Ascending aorta (tissue), 2 donors: Measurements from ENCODE around the gene FAF1. TPM values are rescaled to one million over a fixed set of nuclear protein-coding genes. Genes with fewer than 3 reads are reported as not detected.

Experiments
- DNase-seq, 2 donors: peaks; one replicate each; pipeline ENCODE4 v3.0.0-alpha.2; 2019; ENCODE audit warnings: low spot score in 2 of 2
- H3K27ac ChIP-seq, 2 donors: fragments of 200-600 bp; sonication (generic); one replicate each; pipeline ENCODE4 v1.5.1; 2016 to 2017; ENCODE audit warnings: mild to moderate bottlenecking in 1 of 2
- H3K27me3 ChIP-seq: fragments of 200-600 bp; sonication (generic); one replicate; pipeline ENCODE4 v1.5.1; 2017
- H3K36me3 ChIP-seq, 2 donors: fragments of 200-600 bp; sonication (generic); one replicate each; pipeline ENCODE4 v1.5.1; 2016
- H3K4me1 ChIP-seq, 2 donors: fragments of 200-600 bp; sonication (generic); one replicate each; pipeline ENCODE4 v1.5.1; 2016 to 2017; ENCODE audit warnings: mild to moderate bottlenecking in 1 of 2
- H3K4me3 ChIP-seq, 2 donors: fragments of 200-600 bp; sonication (generic); one replicate each; pipeline ENCODE4 v1.5.1; 2016 to 2017; ENCODE audit warnings: mild to moderate bottlenecking in 1 of 2
- H3K9me3 ChIP-seq, 2 donors: fragments of 200-600 bp; sonication (generic); one replicate each; pipeline ENCODE4 v1.5.1; 2016
- CTCF ChIP-seq, 3 experiments: fragments of 200-600 bp in 2 of 3; fragments of 450-650 bp in 1 of 3; sonication (generic) in 2 of 3; IDR thresholded peaks; one replicate each; pipeline ENCODE4 v1.5.1; 2016 to 2019; ENCODE audit warnings: antibody characterized with exemption in 3 of 3, mild to moderate bottlenecking in 1 of 3, moderate library complexity in 1 of 3
- intact Hi-C: fragments of 100-400 bp; cut with DNase I; formaldehyde crosslinking; loops from one replicate; pipeline ENCODE4 v1.15.1; 2023
- total RNA-seq: library from RNA; depleted of rRNA; stranded (reverse); fragments of >200 nt; gene quantifications from one replicate; pipeline ENCODE4 v1.1.0, GENCODE V29; 2016

Gene FAF1
- total RNA-seq, 1 donor from 2014 or later, result 16.4 TPM

DNA sequence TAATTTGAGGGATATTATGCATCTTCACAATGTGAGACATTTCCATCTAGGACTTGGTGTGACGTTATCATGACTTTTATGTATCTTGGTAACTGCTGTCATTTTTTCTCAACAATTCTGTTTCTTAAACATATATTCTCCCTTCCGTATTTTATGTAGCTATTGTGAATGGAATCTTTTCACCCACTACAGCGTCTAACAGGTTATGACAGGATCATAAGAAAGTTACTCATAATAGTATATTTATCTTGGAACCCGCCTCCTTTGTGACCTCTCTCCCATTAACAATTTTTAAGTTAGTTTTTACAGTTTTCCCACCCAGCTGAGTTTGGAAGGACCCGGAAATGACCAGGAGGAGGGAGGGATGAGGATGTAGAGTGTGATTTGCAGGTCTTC lies 530.1 kb downstream of the FAF1 start:
- Histone ChIP-seq H3K9me3 (no peaks in the 10 kb centered on the region), H3K36me3 (no peaks in the 10 kb centered on the region), H3K27me3 (peaks cover 41% of the 10 kb centered on the region), H3K4me1 (peaks cover 5 to 14% of the 10 kb centered on the region in 2 donors), H3K27ac (no peak overlapping the region), H3K4me3 (no peak overlapping the region)
- TF ChIP-seq CTCF (IDR thresholded peaks at IDR 0.05), result no peak
- DNase-seq, result no peak
- intact Hi-C loops, result no loop called here

DNA sequence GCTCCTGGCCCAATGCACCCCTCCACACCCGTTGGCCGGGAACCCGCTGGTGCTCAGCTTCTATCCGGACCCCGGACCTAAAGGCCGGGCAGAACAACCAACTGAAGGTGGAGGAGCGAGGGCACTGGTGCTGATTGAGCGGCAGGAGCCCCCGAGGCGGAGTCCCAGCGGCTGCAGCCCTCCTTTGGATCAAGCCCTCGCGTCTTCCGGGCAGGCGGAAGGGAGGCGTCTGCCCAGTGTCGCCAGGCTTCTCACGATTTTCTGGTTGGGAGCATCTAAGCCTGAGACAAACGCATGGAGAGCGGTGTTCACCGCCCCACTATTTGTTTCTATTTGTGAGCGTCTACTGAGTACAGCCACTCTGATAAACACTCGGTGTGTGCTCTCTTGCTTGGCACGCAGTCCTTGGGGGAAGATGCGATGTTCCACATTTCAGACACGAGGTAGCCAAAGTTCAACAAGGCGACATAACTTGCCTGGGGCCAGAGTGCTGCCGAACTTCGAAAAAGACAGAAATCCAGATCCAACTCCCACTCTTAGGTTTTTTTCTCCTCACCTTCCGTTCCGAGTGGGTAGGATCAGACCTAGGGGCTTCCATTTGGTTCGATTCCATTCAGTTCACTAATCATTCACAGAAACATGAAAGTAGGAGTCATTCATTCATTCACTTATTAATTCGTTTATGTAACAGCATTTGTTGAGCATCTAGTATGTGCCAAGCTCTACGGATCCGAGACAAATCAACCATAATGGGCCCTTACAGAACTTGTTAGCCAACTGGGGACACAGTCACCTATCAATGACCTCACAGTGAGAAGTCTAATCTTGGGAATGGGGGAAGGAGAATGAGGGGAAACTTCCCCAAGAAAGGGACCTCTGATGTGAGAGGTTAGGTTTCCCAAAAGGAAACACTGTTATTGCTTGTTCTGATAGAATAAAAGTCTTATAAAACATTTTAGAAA lies 532.0 kb downstream of the FAF1 start:
- H3K9me3 ChIP-seq, result no peaks in the 10 kb centered on the region
- H3K36me3 ChIP-seq, result no peaks in the 10 kb centered on the region
- peaks cover 13 to 28% of the 10 kb centered on the region in 2 donors for H3K4me1 ChIP-seq
- no peak overlapping the region for H3K4me3 ChIP-seq
- peaks cover 45% of the 10 kb centered on the region for H3K27me3 ChIP-seq
- no peak for TF ChIP-seq CTCF (IDR thresholded peaks at IDR 0.05)
- intact Hi-C loops, result no loop called here
- no peak for DNase-seq
- H3K27ac ChIP-seq, result no peak overlapping the region

DNA sequence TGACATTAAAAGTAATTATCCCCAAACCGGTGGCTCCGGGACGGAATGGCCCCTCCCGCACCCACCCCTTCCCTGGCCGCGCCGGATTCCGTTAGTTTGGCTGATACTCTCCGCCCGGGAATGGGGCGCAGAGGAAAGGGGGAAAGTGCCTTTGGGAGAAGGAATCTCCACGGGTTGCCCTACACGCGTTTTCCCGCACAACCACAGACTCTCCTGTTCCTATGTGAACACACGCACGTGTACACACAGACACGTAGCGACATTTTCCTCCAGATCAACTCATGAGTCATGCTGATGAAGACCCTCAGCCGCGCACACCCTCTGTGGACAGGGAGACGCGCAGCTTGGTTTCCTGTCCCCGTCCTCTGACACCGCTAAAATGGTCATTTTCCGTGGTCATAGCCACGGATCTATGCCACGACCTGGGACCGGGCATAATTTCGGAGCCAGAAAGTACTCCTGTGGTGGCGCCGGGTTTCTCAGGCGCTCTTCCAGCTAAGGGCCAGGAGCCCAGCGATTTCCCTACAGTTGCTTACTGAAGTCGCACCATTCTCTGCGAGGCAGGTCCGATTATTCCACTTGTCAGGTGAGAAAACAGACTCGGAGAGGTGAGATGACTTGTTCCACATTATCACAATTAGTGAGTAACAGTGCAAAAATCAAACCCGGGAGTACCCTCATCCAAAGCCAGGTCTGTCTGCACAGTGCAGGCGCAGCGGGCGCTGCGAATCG lies 532.8 kb downstream of the FAF1 start:
- Histone ChIP-seq H3K27me3 (peaks cover 50% of the 10 kb centered on the region), H3K4me1 (peaks cover 13 to 30% of the 10 kb centered on the region in 2 donors), H3K36me3 (no peaks in the 10 kb centered on the region), H3K9me3 (no peaks in the 10 kb centered on the region), H3K4me3 (no peak overlapping the region), H3K27ac (no peak overlapping the region)
- no peak for TF ChIP-seq CTCF (IDR thresholded peaks at IDR 0.05)
- intact Hi-C loops, result no loop called here
- no peak for DNase-seq

DNA sequence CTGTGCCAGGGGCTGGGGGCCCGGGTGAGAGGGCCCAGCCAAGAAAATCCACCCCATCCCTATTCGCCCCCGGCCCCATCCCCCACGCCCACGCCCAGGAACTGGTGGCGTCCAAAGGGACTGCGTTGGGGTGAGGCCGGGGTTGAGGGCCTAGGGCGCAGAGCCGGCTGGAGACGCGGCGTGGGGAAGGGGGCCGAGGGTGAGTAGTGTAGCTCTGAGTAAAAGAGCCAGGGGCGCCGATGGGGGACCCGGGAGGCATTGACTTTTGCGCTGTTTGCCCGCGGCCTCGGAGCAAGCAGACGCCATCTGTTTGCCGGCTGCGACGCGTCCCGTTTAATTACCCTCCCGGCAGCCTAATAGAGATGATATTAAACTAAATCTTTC lies 533.4 kb downstream of the FAF1 start:
- intact Hi-C loops, result no loop called here
- H3K4me1 ChIP-seq, result peaks cover 13 to 30% of the 10 kb centered on the region in 2 donors
- H3K27me3 ChIP-seq, result peaks cover 50% of the 10 kb centered on the region
- no peak overlapping the region for H3K4me3 ChIP-seq
- H3K27ac ChIP-seq, result no peak overlapping the region
- no peak for TF ChIP-seq CTCF (IDR thresholded peaks at IDR 0.05)
- no peaks in the 10 kb centered on the region for H3K9me3 ChIP-seq
- DNase-seq, result no peak
- no peaks in the 10 kb centered on the region for H3K36me3 ChIP-seq

DNA sequence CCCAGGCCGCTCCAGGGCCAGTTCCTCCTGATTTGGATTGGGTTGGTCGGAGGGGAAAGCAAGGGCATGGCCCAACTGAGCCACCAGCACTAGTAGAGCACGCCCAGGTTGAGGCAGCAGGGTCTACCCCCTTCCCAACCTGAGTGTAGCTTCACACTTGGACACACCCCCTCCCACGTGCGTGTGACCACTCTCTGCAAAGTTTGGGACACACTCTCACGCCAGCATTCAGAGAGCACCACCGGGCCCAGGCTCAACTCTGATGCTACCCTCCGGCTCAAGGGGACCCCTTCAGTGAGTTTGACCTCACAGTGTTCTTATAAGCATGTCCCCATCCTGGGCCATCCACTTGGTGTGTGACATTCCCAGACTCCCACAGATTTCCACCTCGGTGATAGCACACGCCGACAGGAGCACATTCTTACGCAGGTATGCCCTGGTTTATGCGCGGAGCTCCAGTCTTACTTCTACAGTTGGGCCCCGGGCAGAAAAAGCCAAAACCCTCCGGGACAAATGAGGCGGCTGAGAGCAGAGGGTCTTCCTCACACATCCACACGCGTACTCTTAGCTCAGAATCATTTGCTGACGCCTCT lies 533.9 kb downstream of the FAF1 start:
- TF ChIP-seq CTCF (IDR thresholded peaks at IDR 0.05), result no peak
- Histone ChIP-seq H3K27me3 (peaks cover 50% of the 10 kb centered on the region), H3K27ac (no peak overlapping the region), H3K36me3 (no peaks in the 10 kb centered on the region), H3K4me3 (no peak overlapping the region), H3K9me3 (no peaks in the 10 kb centered on the region), H3K4me1 (peaks cover 13 to 30% of the 10 kb centered on the region in 2 donors)
- intact Hi-C loops, result no loop called here
- no peak for DNase-seq
